Loucy (cell line): Measurements from ENCODE around the gene MBP.

Source experiments
- H2AFZ ChIP-seq: fragments of 200-600 bp; sonication (generic); 2 replicates; pipeline ENCODE4 v1.6.0; 2016; ENCODE audit warnings: antibody characterized with exemption, mild to moderate bottlenecking, low read length, moderate library complexity
- H3F3A ChIP-seq: fragments of 200-600 bp; 2 replicates; pipeline ENCODE4 v1.6.0; 2016; ENCODE audit warnings: antibody characterized with exemption, low read depth, mild to moderate bottlenecking
- H3K27me3 ChIP-seq: fragments of 200-600 bp; sonication (generic); 2 replicates; pipeline ENCODE4 v1.6.1; 2014; ENCODE audit warnings: low read length, mild to moderate bottlenecking; ENCODE audit not compliant: insufficient read depth, poor library complexity, severe bottlenecking
- H3K36me3 ChIP-seq: fragments of 200-600 bp; sonication (generic); 2 replicates; pipeline ENCODE4 v1.6.1; 2016; ENCODE audit warnings: low read length; ENCODE audit not compliant: insufficient read depth
- H3K4me1 ChIP-seq: fragments of 200-600 bp; sonication (generic); 2 replicates; pipeline ENCODE4 v1.5.1; 2014; ENCODE audit warnings: low read length, mild to moderate bottlenecking; ENCODE audit not compliant: insufficient read depth, poor library complexity, severe bottlenecking
- H3K4me2 ChIP-seq: fragments of 200-600 bp; sonication (generic); 2 replicates; pipeline ENCODE4 v1.6.0; 2014; ENCODE audit warnings: antibody characterized with exemption, low read length, low read depth, mild to moderate bottlenecking; ENCODE audit not compliant: poor library complexity, severe bottlenecking
- H3K4me3 ChIP-seq: fragments of 200-600 bp; sonication (generic); 2 replicates; pipeline ENCODE4 v1.5.1; 2014; ENCODE audit warnings: low read length, mild to moderate bottlenecking, mixed read lengths; ENCODE audit not compliant: poor library complexity, severe bottlenecking
- H3K79me2 ChIP-seq: fragments of 200-600 bp; sonication (generic); 2 replicates; pipeline ENCODE4 v1.6.1; 2014; ENCODE audit warnings: low read length; ENCODE audit not compliant: insufficient read depth
- H3K9ac ChIP-seq: fragments of 200-600 bp; sonication (generic); 2 replicates; pipeline ENCODE4 v1.6.0; 2014; ENCODE audit warnings: mild to moderate bottlenecking, low read depth, low read length, moderate library complexity; ENCODE audit not compliant: poor library complexity, severe bottlenecking
- H3K9me2 ChIP-seq: fragments of 200-600 bp; sonication (generic); replicated peaks from 2 replicates; pipeline ENCODE4 v1.6.1; 2016; ENCODE audit warnings: low read depth, low read length, mixed read lengths
- H3K9me3 ChIP-seq: fragments of 200-600 bp; sonication (generic); 2 replicates; pipeline ENCODE4 v1.6.1; 2014; ENCODE audit warnings: mild to moderate bottlenecking, antibody characterized with exemption, low read length, low read depth; ENCODE audit not compliant: insufficient read depth
- H4K20me1 ChIP-seq: fragments of 200-600 bp; sonication (generic); 2 replicates; pipeline ENCODE4 v1.6.0; 2014; ENCODE audit warnings: antibody characterized with exemption, low read length, mild to moderate bottlenecking; ENCODE audit not compliant: insufficient read depth, poor library complexity, severe bottlenecking
- CTCF ChIP-seq: fragments of 200-600 bp; sonication (generic); conservative IDR thresholded peaks from 2 replicates; pipeline ENCODE4 v1.5.1; 2014; ENCODE audit warnings: mild to moderate bottlenecking, antibody characterized with exemption, low read length
- EZH2phosphoT487 ChIP-seq: fragments of 200-600 bp; IDR thresholded peaks from 2 replicates; pipeline ENCODE4 v1.6.1; 2018; ENCODE audit warnings: antibody characterized with exemption, mild to moderate bottlenecking, moderate library complexity, borderline replicate concordance

The MBP gene

GRCh38 chr18:76977108-76977621 lies 155.4 kb downstream of the MBP start:
- Histone ChIP-seq H3K9ac (no peak overlapping the region), H3K36me3 (no peaks in the 10 kb centered on the region), H2AFZ (no peak overlapping the region), H3K9me2 (no peaks in the 10 kb centered on the region), H3K9me3 (no peaks in the 10 kb centered on the region), H3K27me3 (no peaks in the 10 kb centered on the region), H3K4me2 (no peak overlapping the region), H3F3A (no peaks in the 10 kb centered on the region), H3K79me2 (no peaks in the 10 kb centered on the region), H3K4me1 (peaks cover 7% of the 10 kb centered on the region), H3K4me3 (no peak overlapping the region), H4K20me1 (no peaks in the 10 kb centered on the region)
- no peak for TF ChIP-seq CTCF
- no peak for TF ChIP-seq EZH2phosphoT487

GRCh38 chr18:76975577-76976110 lies 156.9 kb downstream of the MBP start:
- H3K9ac ChIP-seq: no peak overlapping the region
- H3K9me3 ChIP-seq: no peaks in the 10 kb centered on the region

GRCh38 chr18:76974386-76974785 lies 158.2 kb downstream of the MBP start:
- TF ChIP-seq EZH2phosphoT487 (no peak), CTCF (no peak)
- no peaks in the 10 kb centered on the region for H3K36me3 ChIP-seq
- no peaks in the 10 kb centered on the region for H3K9me3 ChIP-seq
- H3K4me3 ChIP-seq: no peak overlapping the region
- H4K20me1 ChIP-seq: no peaks in the 10 kb centered on the region
- no peaks in the 10 kb centered on the region for H3K79me2 ChIP-seq
- no peaks in the 10 kb centered on the region for H3K4me1 ChIP-seq
- no peaks in the 10 kb centered on the region for H3K27me3 ChIP-seq
- no peak overlapping the region for H2AFZ ChIP-seq
- H3K4me2 ChIP-seq: no peak overlapping the region
- no peaks in the 10 kb centered on the region for H3F3A ChIP-seq
- no peaks in the 10 kb centered on the region for H3K9me2 ChIP-seq
- H3K9ac ChIP-seq: no peak overlapping the region

More at GRCh38 chr18:76975577-76976110, 156.9 kb downstream of the MBP start:
- H3K9me2 ChIP-seq: no peaks in the 10 kb centered on the region
- H3F3A ChIP-seq: no peaks in the 10 kb centered on the region
- no peaks in the 10 kb centered on the region for H3K79me2 ChIP-seq
- H4K20me1 ChIP-seq: no peaks in the 10 kb centered on the region
- no peak overlapping the region for H3K4me2 ChIP-seq
- no peak for TF ChIP-seq CTCF
- TF ChIP-seq EZH2phosphoT487: no peak
- no peak overlapping the region for H2AFZ ChIP-seq
- no peak overlapping the region for H3K4me3 ChIP-seq
- H3K4me1 ChIP-seq: no peaks in the 10 kb centered on the region
- H3K36me3 ChIP-seq: no peaks in the 10 kb centered on the region
- H3K27me3 ChIP-seq: no peaks in the 10 kb centered on the region
